Activated CD8-positive, alpha-beta memory T cell treated with anti-CD3 and anti-CD28 coated beads for 1 hour (primary cell): ENCODE data around the gene IDH3B.

Source experiments
- DNase-seq, 2 donors: peaks; one replicate each; pipeline ENCODE4 v3.0.0-alpha.2; 2020; ENCODE audit warnings: low read depth in 1 of 2; ENCODE audit errors: extremely low read depth in 1 of 2

The IDH3B gene

GRCh38 chr20:2658414-2659354 is 5.3 kb downstream of the IDH3B start:
- DNase-seq = no peak

GRCh38 chr20:2657674-2658073 is 6.3 kb downstream of the IDH3B start:
- DNase-seq = no peak

GRCh38 chr20:2657241-2657640 is 6.8 kb downstream of the IDH3B start:
- DNase-seq = no peak

GRCh38 chr20:2656471-2657117 is 7.4 kb downstream of the IDH3B start:
- no peak for DNase-seq

- no peak for DNase-seq
Observed at GRCh38 chr20:2655331-2656116, 8.5 kb downstream of the IDH3B start.

GRCh38 chr20:2654831-2655230 is 9.2 kb downstream of the IDH3B start:
- no peak for DNase-seq

- DNase-seq = no peak
Observed at GRCh38 chr20:2654384-2654822, 9.6 kb downstream of the IDH3B start.

GRCh38 chr20:2653556-2654383 is 10.2 kb downstream of the IDH3B start:
- DNase-seq = no peak

- no peak for DNase-seq
Observed at GRCh38 chr20:2652724-2653555, 11.1 kb downstream of the IDH3B start.

- peak; percentile 68 to 90 for DNase-seq
Observed at GRCh38 chr20:2651772-2652723, 12.0 kb downstream of the IDH3B start, which contains the start of gene NOP56. Gene NOP56 (plus strand): TSS chr20:2652632. CDS start chr20:2652661, 29 bp downstream.

GRCh38 chr20:2643708-2644107 is 20.3 kb downstream of the IDH3B start:
- no peak for DNase-seq

- no peak for DNase-seq
Observed at GRCh38 chr20:2640899-2641298, 23.1 kb downstream of the IDH3B start.

- no peak for DNase-seq
Observed at GRCh38 chr20:2640260-2640659, 23.8 kb downstream of the IDH3B start.

- no peak for DNase-seq
Observed at GRCh38 chr20:2637246-2637645, 26.8 kb downstream of the IDH3B start.

GRCh38 chr20:2633381-2633780 is 30.6 kb downstream of the IDH3B start:
- DNase-seq = no peak

- DNase-seq = no peak
Observed at GRCh38 chr20:2631228-2631627, 32.8 kb downstream of the IDH3B start.

GRCh38 chr20:2626853-2627541 is 37.0 kb downstream of the IDH3B start:
- no peak for DNase-seq

- no peak for DNase-seq
Observed at GRCh38 chr20:2625062-2625461, 39.0 kb downstream of the IDH3B start.
